Limb (tissue), 2 donors: ENCODE data around the gene SUCNR1.
"Not testable (repeated sequence)": the region's sequence is repeated elsewhere in the genome, so short reads cannot be mapped to it uniquely, and the experiment has no call there.

Experiments used
- DNase-seq, 2 donors: peaks; one replicate each; pipeline ENCODE4 v3.0.0-alpha.2; 2016; ENCODE audit errors: extremely low spot score in 2 of 2

Gene SUCNR1

DNA sequence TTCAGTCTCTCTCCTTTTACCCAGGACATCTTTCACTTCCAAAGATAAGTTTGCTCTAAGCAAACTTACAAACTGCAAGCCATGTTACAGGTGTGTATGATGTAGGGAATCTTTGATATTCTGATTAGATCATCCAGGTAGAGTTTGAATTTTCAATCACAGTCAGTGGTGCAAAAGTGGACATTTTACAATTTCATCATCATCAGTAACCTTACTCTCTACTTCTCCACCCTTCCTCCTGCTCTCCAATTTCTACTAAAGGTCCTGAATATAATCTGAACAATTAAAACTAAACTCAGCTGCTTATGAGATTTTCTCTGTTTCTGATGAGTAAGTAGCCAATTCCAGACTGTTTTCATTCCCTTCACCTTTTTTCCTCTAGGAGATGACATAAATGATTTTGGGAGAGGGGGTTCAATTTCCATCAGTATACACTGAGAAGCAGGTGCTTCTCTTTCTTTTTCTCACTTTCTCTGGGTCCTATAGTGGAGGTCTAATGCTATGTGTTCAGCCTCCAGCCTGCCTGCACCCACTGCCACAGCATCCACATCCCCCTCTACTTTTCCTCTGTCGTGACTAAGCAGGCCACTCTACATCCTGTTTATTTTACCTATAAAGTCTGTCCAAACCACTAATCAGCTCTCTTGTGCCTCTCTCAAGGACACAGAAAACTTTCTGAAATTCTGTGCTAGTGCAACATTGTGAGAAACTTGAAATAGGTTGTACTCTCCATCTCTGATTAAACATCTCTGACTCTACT is 27.6 kb downstream of the SUCNR1 start:
- DNase-seq: no peak

DNA sequence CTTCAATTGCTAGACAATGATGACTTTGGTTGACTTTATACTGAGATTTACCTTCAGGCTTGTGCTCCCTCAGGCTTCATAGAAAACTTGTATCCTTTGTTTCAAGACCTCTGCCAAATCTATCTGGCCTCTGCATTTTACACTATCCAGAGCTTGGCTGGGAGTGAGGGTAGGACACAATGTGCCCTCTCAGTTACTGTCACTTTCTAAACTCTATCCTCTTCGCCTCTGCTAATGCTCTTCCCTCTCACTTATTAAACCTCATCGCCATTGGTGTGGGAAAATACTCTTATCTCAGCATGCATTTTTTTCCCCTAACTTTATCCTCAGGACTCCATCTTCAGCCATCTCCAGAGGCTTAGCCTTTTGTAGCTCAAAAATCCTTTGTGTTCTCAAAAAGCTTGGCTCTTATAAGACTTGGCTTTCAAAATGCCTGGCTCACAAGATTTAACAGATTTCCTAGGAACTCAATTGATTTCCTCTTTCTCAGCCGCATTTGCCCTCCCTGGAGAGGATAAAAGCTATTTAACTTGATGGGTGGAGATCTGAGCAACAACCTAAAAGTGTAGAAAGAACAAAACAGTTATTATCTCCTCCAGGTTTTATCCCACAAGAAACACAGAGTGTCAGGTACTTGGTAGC is 28.3 kb downstream of the SUCNR1 start:
- no peak for DNase-seq

DNA sequence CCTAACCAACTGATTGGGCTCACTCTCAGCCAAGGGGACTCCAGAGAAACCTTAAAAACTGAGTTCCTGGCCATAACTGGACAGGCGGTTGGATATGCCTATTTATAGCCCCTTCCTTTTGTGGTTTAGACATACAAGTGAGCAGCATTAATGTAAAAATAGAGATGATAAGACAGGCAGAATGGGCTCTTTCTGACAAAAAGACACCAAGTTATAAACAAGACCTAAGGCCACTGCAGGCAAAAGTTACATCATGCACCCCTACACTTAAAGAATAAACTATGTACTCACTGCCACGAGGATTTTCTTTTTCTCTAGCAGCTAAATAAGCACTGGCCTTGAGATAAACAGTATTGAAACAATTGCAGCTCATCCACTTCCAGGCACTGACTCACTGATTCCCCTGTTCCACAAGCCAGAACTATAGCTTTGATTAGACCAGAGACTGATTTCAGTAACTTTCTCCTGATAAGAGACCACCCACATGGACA is 30.1 kb downstream of the SUCNR1 start:
- no peak for DNase-seq

DNA sequence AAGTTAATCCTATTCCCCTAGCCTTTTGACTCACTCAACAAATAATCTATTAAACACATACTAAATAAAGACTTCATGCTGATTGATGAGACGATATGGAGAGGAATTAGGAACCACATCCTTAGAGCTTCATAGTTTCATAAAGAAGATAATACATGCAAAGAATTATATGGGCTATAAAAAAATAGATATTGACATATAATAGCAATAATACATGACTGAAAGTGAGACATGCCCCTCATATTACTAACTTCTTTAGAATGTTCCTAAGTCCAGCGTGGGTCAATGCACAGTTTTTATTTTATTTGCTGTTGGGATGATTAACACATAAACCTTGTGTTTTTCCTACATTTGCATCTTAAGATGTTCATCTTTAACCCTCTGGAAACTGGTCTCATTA is 32.2 kb downstream of the SUCNR1 start:
- DNase-seq: no peak

DNA sequence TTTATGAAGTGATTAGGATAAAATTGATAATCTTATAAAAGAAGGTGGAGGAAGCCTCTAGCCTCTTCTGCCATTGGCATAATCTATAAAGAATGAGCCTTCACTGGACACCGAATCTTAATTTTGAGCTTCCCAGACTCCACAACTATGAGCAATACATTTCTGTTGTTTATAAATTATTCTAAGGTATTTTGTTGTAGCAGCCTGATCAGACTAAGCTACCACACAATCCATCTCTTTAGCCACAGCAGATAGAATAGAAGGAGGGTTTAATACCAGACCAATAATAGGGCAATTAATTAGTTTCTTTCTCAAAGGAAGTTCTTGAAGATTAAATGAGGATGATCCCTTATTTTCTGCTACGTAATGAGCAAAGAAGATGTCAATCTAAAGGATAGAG is 33.3 kb downstream of the SUCNR1 start:
- no peak for DNase-seq

DNA sequence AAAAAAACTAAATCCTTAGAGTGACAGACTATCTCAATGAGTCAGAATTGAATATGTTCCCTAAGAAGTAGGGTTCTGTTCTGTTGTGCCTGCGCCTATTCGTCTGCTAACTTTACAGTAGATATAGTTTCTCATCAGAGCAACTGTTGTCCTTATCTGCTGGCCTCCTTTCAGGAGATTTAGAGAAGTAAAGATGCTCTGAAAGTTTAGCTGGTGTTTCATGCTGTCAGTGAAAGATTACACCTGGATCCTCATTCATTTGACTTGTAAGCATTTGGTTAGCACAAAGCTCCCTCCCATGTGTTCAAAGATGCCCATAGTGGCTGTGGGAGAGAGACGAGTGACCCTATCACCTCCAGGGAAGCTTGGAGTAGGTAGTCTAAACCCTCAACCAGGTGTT is 35.0 kb downstream of the SUCNR1 start:
- no peak for DNase-seq

DNA sequence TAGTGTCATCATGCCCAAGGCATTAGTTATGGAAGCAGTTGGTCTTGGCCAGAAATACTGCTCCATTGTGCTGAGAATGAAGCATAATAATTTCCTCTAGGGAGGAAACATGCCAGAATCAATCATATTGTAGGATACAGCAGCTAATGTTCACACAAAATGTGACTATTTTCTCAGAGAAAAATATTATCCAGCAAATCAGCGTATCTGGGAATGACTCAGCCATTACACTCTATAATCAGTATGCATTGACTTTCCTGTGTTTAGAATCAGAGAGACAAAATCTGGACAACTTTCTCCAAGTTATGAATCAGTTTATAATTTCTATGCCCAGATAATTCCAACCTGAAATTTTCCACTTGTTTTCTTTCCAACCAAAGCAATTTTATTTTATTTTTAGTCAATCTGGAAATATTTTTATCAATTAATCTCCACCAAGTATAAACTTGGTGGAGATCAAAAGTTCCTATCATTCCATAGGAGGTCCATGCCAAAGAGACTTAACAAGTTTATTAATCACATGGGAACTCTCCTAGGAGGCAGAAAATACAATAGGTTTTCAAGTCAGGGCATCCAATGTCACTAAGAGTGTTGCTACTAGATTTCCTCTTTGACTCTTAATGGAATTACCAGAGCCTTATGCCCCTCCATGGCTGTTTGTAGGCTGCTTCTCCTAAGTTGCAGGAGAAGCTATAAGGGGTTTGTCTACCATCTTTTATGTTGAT is 36.4 kb downstream of the SUCNR1 start:
- DNase-seq: no peak

DNA sequence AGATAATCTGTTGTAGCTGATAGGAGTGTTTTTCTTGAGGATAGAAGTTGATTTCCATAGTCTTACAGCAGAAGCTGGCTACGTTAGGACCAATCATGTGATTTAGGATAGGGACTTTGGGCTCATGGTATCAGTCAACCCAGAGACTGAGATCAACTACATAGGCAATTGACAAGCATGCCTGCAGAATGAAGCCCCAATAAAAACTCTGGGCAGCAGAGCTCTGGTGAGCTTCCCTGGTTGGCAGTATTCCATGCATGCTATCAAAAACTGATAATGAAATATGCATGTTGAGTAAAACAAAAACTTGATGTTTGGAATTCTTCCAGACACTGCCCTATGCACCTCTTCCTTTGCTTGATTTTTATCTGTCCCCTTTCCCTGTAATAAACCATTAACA is 38.0 kb downstream of the SUCNR1 start:
- DNase-seq: no peak

DNA sequence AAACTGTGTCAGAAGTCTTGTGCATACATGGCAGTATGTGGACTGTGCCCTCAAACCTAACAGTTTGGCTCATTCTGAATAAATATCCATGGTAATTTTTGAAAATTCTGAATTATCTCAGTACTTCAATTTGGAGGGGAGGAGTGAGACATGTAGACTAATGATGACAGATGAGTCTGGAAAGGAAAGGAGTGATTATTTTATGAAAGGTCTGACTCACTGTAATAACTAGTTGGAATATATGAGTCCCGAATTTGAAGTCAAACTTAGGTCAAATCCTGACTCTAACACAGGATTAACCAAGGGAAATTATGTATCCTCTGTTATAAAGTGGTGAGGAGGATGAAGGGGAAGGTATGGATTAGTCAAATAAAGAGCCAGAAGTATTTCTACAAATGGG is 38.6 kb downstream of the SUCNR1 start:
- no peak for DNase-seq

DNA sequence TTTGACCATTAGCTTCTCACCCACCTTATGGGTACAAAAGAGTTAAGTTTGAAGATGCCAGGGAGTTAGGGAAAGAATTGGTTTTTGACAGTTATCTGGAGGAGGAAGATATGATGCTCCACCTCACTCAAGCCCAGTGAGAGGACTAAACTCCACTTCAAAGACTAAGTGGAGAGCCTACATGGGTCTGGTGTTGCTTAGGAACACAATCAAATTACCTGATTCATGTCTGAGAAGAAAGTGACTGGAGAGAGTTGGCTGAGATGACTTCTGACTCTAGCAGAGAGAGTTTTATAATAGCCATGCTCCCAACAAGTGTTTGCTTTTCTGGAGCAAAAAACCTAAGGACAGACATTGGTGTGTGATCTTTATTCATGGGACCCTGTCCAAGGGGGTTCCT is 43.3 kb downstream of the SUCNR1 start:
- DNase-seq: no peak

DNA sequence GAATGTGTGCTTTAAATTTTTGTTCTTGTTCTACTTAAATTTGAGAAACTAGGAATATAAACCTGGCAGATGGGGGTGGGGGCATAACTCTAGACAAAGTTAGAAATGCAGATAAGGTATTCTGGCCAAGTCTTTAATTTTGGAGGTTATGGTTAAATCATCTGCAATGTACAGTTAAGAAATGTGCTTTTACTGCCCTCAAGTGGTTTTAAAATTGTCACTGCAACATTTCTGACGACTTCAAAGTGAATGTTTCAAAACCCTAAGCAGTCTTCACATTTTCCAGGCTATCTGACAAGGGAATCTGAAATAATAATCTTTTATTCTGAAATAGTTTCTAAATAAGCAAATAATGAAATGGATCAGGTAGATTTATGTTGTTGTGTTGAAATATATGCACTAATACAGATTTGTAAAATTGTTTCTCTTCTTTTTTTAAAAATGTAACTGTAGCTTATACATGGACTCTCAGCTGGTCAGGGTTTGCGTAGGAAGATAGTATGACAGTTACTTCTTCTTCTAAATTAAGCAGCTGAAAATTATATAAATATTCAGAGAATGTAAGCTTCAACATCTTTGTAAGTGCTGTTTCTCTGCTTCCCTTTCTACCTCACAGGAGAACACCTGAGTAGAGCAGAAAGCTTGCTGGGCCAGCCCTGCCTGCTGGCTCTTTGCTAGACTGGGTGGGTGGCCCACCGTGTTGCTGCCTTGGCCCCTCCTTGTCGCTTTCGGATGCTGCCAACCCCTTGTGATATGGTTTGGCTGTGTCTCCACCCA is 45.0 kb downstream of the SUCNR1 start:
- DNase-seq: peak in 1 of 2 donors; percentile 82

DNA sequence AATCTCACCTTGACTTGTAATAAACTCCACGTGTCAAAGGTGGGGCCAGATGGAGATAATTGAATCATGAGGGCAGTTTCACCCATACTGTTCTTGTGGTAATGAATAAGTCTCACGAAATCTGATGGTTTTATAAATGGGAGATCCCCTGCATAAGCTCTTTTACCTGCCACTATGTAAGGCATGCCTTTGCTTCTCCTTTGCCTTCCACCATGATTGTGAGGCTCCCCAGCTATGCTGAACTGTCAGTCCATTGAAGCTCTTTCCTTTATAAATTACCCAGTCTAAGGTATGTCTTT is 45.5 kb downstream of the SUCNR1 start:
- no peak for DNase-seq

DNA sequence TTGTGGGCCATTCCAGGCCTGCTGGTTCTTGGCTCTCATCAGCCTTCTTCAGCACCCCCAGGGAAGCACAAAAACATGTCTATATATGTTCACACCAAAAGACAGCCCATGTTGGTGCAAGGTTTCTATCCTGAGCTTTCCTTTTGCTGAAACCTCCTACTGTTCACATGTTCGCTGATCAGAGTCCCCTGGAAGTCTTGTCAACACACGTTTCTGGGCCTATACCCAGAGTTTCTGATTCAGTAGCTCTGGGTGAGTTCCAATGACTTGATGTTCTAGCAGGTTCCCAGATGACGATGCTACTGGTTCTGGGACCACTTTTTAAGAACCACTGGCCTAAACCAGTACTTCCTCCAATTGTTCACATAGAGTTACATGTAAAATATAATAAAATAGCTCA is 46.0 kb downstream of the SUCNR1 start:
- no peak for DNase-seq

DNA sequence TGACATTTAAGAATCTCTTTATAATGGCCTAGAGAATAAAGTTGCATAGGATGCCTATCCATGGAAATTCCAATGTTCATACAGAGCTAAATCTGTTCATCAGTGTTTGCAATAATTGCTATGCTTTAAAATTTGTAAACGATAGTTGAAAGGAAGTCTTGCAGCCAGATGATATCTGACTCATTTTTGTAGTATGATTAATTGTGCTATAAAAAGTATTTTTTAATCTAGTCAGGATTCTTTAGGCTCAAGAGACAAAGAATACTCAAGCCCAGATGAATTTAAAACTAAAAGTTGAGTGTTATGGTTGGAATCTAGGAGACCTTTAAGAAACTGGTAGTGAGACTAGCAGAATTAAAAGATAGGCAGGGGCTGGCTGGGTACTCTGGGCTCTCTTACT is 50.5 kb downstream of the SUCNR1 start:
- no peak for DNase-seq

DNA sequence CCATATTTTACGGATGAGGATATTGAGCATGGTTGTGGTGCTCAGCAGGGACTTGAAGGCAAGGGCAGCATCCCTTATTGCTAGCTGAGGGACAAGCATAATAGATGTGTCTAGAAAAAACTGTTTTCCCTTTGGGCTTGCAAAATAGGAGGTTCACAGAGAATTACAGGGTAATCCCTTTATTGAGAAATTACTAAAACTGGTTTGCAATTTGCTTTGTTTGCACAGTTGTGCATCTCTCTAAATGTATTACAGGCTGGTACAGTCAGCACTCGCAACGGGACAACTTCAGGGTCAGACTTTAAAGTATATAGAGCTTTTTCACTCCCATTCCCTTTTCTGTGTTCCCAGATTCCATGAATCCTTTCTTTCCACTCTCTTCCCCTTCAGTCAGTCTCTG is 51.3 kb downstream of the SUCNR1 start:
- no peak for DNase-seq

DNA sequence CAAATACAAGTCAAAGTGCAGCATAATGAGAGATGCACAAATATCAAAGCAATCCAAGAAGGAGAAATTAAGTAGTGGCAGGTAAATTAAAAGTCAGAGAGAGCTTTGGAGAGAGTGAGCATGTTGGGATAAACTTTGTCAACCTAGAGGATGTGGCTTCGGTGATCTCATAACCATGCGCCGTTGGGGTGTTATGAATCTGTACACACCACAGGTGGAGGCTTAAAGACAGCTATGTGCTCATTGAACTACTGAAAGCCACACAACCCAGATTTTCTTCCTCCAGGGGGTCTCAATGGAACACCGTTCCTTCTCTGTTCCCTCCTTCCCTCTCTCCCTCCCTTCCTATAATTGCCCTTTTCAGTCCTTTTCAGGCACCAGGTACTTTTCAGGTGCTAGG is 52.0 kb downstream of the SUCNR1 start:
- DNase-seq: no peak

DNA sequence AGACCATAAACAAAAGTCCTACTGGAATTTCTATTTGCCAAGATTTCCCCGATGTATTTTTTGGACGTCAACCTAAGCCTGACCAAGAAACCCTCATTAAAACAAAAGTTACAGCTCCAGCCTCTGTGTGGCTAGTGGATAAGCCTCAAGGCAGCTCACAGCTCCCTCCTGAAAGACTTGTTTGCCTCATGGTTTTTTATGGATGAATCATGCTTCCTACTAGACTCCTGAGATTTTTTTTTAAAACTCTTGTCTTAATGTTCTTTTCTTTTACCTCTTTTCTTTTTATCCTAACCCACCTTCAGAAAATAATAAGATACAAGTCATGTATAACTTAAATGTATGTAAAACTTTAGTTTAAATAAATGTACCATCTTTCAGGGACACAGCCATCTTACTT is 52.4 kb downstream of the SUCNR1 start:
- DNase-seq: no peak

DNA sequence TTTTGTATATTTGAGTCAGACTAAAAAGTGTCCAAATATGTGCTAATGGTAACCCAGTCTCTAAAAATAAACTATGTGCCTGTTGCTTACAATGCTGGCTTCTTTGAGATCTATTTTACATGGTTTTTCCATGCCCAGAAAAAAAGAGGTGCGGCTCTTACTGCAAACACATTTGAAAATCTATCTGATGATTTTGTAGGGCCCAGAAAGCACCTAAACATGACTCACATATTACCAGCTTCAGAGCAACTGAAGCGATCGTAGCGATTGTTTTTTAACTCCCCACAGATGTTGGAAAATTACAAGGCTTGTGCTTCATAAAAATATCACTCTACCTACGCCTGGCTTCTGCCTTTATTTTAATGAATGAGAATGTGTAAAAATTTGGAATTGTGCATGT is 53.5 kb downstream of the SUCNR1 start:
- peak in 1 of 2 donors; percentile 38 for DNase-seq

DNA sequence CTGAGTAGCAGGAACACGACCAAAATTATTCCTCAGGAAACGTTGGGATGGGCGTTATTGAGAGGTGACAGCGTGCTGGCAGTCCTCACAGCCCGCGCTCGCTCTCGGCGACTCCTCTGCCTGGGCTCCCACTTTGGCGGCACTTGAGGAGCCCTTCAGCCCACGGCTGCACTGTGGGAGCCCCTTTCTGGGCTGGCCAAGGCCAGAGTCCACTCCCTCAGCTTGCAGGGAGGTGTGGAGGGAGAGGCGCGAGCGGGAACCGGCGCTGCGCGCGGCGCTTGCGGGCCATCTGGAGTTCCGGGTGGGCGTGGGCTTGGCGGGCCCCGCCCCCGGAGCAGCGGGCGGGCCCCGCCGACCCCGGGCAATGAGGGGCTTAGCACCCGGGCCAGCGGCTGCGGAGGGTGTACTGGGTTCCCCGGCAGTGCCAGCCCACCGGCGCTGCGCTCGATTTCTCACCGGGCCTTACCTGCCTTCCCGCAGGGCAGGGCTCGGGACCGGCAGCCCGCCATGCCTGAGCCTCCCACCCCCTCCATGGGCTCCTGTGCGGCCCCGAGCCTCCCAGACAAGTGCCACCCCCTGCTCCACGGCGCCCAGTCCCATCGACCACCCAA is 54.6 kb downstream of the SUCNR1 start:
- DNase-seq: not testable (repeated sequence)

DNA sequence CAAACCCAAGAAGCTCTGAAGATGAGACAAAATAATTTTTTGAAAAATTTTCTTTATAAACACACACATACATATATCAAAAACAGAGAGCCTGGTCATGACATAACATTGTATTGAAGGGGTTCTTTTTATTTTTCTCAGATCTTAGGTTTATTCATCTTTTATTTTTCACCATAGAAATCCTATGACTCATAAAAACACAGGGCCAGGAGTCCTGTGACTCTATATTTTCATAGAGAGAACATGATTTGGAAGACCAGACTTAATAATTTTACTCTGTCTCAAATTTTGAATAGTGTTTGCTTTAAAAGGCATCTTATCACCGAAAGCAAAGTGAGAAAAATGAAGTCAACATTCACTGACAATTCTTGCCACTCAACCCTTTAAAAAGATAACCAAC is 57.7 kb downstream of the SUCNR1 start:
- DNase-seq: no peak

DNA sequence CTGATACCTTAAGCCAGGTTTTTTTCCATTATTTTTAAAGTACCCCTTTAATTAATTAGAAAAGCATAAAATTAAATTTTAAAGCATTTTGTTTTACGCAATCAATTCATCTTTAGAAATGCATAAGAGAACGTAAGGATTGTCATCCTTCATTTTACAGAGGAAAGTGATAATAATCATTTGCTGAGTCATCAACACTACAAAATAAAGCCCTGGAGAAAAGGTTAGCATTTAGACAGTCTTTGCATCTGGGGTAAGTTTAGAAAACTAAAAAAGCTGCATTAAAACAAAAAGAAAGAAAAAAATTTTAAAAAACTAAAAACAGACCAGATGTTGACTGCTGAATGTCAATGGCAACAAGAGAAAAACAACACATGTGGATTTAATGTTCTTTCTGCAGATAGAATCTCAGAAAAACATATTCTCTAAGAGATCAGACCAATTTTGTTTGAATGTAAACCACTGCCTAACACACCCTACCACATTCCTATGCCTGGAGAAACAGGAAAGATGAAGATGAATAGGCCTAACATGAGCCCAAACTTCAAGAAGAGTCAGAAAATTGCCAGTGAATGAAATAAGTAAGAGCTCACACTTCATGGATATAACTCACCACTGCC is 59.9 kb downstream of the SUCNR1 start:
- peak in 1 of 2 donors; percentile 33 for DNase-seq
